Right cardiac atrium (tissue), 5 donors: ENCODE measurements around the gene ZCCHC17. TPM values are rescaled to one million over a fixed set of nuclear protein-coding genes. Genes with fewer than 3 reads are reported as not detected.
"Not testable (repeated sequence)": the region's sequence is repeated elsewhere in the genome, so short reads cannot be mapped to it uniquely, and the experiment has no call there.

Source experiments
- ATAC-seq, 2 donors: fragments of 200-7000 bp; cut with Tn5 transposase; one replicate each; pipeline versions ENCODE4 v1.8.0 to v1.9.1; 2020; ENCODE audit warnings: moderate library complexity in 2 of 2, mild to moderate bottlenecking in 1 of 2
- DNase-seq, 3 donors: peaks; one replicate each; pipeline ENCODE4 v3.0.0-alpha.2; 2020
- H3K27ac ChIP-seq: one replicate; pipeline ENCODE4 v1.5.1; 2013; ENCODE audit warnings: mild to moderate bottlenecking, low read length, control low read depth, moderate library complexity
- H3K27me3 ChIP-seq: one replicate; pipeline ENCODE4 v1.6.1; 2013; ENCODE audit not compliant: control insufficient read depth, insufficient read depth
- H3K4me1 ChIP-seq: one replicate; pipeline ENCODE4 v1.6.1; 2013; ENCODE audit warnings: low read length; ENCODE audit not compliant: control insufficient read depth, insufficient read depth
- H3K4me3 ChIP-seq: one replicate; pipeline ENCODE4 v1.5.1; 2013; ENCODE audit warnings: low read length, control low read depth
- H3K9me3 ChIP-seq: one replicate; pipeline ENCODE4 v1.6.1; 2013; ENCODE audit warnings: low read length; ENCODE audit not compliant: control insufficient read depth
- WGBS: extraction: QIAGEN DNeasy Blood & Tissue Kit; methylation state at CpG from one replicate; pipeline ENCODE4 v1.1.7; 2013; 5-methylcytosine and 5-hydroxymethylcytosine counted together
- intact Hi-C, 4 donors: fragments of 100-400 bp; cut with DNase I; formaldehyde crosslinking; loops; one replicate each; pipeline versions ENCODE4 v1.11.0 to v1.14.0; 2022 to 2023
- long read RNA-seq, 4 donors: library from polyadenylated mRNA; unstranded; transcript quantifications; one replicate each; pipeline ENCODE4 v2.0.0, GENCODE V29; 2020 to 2021
- polyA plus RNA-seq: library from polyadenylated mRNA; stranded (reverse); fragments of 200-250 nt; gene quantifications from one replicate; pipeline ENCODE4 v1.2.3, GENCODE V29; 2013
- total RNA-seq, 4 donors: library from RNA; stranded (reverse); fragmentation: NEBNext Ultra II Directional; extraction: Animal tissue kit (Norgen Biotek cat#: 25700); gene quantifications; one replicate each; pipeline ENCODE4 v1.2.1, GENCODE V29; 2021
- donor health status: healthy with polysubstance abuse.
- donor health status: DM: no; HTN: yes; CAD: no.
- donor health status: DM: no; HTN: no; CAD: no.
- donor health status: DM: no; HTN: yes; CAD: no; lungs with severe emphysema.
- donor health status: DM: yes; HTN: yes; CAD: no.

The ZCCHC17 gene, protein sequence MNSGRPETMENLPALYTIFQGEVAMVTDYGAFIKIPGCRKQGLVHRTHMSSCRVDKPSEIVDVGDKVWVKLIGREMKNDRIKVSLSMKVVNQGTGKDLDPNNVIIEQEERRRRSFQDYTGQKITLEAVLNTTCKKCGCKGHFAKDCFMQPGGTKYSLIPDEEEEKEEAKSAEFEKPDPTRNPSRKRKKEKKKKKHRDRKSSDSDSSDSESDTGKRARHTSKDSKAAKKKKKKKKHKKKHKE
- total RNA-seq (10 to 100 TPM; 14.7 to 21.7 (median 20.0) TPM), polyA plus RNA-seq (23.5 TPM)
- long read RNA-seq, donor 1, transcript ZCCHC17-201 (8 exons, 1,605 nt), result major isoform, 30 of 70 reads
- long read RNA-seq, donor 1, partial matches to known transcripts, result 5 of 70 reads
- long read RNA-seq, donor 1, other reads (novel, unspliced or antisense), result 34 of 70 reads
- long read RNA-seq, donor 2, transcript ZCCHC17-201 (8 exons, 1,605 nt), result major isoform, 18 of 25 reads
- long read RNA-seq, donor 2, partial matches to known transcripts, result 2 of 25 reads
- long read RNA-seq, donor 2, other reads (novel, unspliced or antisense), result 5 of 25 reads
- long read RNA-seq, donor 3, transcript ZCCHC17-201 (8 exons, 1,605 nt), result major isoform, 7 of 135 reads
- long read RNA-seq, donor 3, partial matches to known transcripts, result 3 of 135 reads
- long read RNA-seq, donor 3, other reads (novel, unspliced or antisense), result 123 of 135 reads
- long read RNA-seq, donor 4, transcript ZCCHC17-201 (8 exons, 1,605 nt), result major isoform, 14 of 27 reads
- long read RNA-seq, donor 4, partial matches to known transcripts, result 4 of 27 reads
- long read RNA-seq, donor 4, other reads (novel, unspliced or antisense), result 6 of 27 reads

DNA sequence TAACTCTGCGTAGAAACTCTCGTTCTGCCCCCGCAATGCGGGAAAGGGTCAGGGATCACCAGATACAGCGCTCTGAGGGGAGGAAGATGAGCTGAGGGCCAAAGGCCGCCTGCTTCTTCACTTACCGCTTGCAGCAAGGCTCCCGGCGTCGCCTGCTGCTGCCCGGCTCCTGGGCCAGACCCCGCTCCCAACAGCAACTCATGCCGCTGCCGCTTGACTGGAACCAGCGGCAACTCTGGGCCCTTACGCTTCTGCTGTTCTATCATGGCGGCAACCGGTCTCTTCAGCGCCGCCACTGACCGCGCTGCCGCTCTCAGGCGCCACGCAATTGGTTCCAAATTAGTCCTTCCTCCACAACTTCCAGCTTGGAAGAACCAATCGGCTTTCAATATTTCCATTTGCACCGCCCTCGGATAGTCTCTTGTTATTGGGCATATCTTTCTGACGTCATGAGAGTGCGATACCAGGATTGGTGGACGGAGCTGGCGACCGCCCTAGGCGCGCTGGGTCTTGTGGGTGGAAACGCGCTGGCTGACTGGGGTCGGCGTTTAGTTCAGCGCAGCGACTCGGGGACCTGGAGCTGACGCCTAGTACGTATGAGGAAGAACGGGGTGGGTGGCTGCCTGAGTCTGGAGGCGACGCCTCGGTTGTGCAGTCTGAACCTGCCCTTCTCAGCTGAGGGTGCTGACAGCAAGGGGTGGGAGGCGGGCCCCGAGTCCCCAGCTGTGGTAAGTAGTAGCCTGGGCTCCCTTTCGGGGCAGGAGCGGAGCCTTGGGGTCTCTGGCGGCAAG, at the start of gene ZCCHC17, which contains the start of gene SNRNP40:
Gene ZCCHC17 (plus strand): TSS at position 547 of the 791 bp plus-strand sequence. CDS start 13,067 bp downstream, outside the sequence.
Gene SNRNP40 (minus strand): TSS at position 303 of the 791 bp plus-strand sequence. CDS start 37 bp downstream, at position 266.
- Histone ChIP-seq H3K4me3 (peak within 1 kb of the TSS; percentile 88), H3K27me3 (no peaks in the 10 kb centered on the region), H3K27ac (peak within 1 kb of the TSS; percentile 94), H3K4me1 (peaks cover 8% of the 10 kb centered on the region), H3K9me3 (no peaks in the 10 kb centered on the region)
- under 1% methylated on average over 53 of the region's 53 CpGs for WGBS
- ATAC-seq (peak; percentile 100), DNase-seq (peak; percentile 95 to 98 (median 97))
- intact Hi-C loops, result no loop called here

DNA sequence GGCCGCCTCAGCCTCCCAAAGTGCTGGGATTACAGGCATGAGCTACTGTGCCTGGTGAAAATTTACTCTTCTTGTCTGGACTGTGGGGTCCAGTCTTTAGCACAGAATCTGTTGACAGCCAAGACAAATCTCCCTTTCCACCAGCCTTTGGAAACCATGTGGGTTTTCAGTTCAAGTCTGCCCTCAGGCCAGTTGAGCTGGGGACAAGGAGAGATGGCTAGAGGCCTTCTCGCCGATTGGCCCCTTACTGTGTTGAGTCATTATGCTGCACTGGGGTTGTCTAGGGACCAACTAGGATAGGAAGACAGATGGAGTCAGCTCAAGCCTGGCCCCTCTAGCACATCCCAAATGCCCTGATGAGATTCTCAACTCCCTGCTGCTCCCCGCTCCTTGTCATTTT, 48.6 kb upstream of the ZCCHC17 start:
- H3K4me1 ChIP-seq, result no peaks in the 10 kb centered on the region
- intact Hi-C loops, result no loop called here
- H3K4me3 ChIP-seq, result no peak overlapping the region
- ATAC-seq (no peak), DNase-seq (no peak)
- H3K27me3 ChIP-seq, result no peaks in the 10 kb centered on the region
- H3K9me3 ChIP-seq, result no peaks in the 10 kb centered on the region
- H3K27ac ChIP-seq, result no peak overlapping the region
- 89% methylated on average over 4 of the region's 4 CpGs for WGBS

DNA sequence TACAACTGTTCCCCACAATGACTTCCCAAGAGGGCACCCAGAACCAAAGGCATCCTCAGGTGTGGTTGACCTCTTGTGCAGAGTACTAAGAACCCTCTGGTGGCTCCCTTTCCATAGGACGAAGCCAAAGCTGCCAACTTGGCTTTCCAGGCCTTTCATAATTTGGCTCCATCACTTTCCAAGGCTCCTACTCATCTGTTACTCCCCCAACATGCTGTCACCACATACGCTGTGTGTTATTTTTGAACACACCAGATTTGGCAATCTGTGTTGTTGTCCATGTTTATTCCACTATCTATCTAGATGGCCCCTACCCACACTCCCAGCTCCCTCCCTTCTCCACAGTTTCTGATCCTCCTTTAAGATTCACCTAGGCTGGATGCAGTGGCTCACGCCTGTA, 47.0 kb upstream of the ZCCHC17 start:
- ATAC-seq (no peak), DNase-seq (no peak)
- no peak overlapping the region for H3K4me3 ChIP-seq
- WGBS, result 84% methylated on average over 3 of the region's 3 CpGs
- H3K9me3 ChIP-seq, result no peaks in the 10 kb centered on the region
- intact Hi-C loops, result loop anchor here in 1 of 4 donors (10.0 kb wide), 1 partner anchor 55 kb away; no protein-coding TSS in a partner anchor
- no peak overlapping the region for H3K27ac ChIP-seq
- no peaks in the 10 kb centered on the region for H3K4me1 ChIP-seq
- no peaks in the 10 kb centered on the region for H3K27me3 ChIP-seq

DNA sequence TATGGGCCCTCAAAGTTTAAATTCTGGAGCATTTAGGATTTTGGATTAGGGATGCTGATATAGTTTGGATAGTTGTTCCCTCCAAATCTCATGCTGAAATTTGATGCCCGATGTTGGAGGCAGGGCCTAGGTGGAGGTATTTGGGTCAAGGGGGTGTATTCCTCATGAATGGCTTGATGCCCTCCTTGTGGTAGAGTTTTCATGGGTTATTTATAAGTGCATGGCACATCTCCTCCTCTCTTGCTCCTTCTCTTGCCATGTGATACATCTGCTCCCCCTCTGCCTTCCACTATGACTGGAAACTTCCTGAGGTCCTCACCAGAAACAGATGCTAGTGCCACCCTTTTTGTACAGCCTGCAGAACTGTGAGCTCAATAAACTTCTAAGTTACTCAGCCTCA, 39.6 kb upstream of the ZCCHC17 start:
- Histone ChIP-seq H3K27me3 (no peaks in the 10 kb centered on the region), H3K4me1 (no peaks in the 10 kb centered on the region), H3K4me3 (no peak overlapping the region), H3K9me3 (no peaks in the 10 kb centered on the region), H3K27ac (no peak overlapping the region)
- DNase-seq (no peak), ATAC-seq (no peak)
- intact Hi-C loops, result loop anchor here in 1 of 4 donors (10.0 kb wide), 1 partner anchor 62 kb away; no protein-coding TSS in a partner anchor
- 95% methylated on average over 1 of the region's 1 CpG for WGBS

DNA sequence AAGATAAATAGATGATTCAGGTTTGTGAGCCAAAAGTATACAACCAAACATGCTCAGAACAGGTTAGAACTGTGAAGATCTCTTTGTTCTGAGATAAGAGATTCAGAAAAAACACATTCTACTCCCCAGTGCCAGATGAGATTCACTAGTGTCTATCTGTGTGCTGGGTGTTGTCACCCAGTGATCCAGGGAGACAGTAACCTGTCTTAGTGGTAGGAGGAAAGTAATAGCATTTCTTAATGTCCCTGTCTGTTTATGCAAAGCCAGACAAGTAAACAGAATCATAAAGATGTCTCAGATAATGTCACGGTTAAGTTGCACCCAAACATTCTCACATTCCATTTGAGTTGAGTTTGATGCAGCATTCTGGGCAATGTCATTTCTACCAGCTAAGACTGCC, 38.3 kb upstream of the ZCCHC17 start:
- no peaks in the 10 kb centered on the region for H3K27me3 ChIP-seq
- H3K27ac ChIP-seq, result no peak overlapping the region
- WGBS, result 93% methylated on average over 1 of the region's 1 CpG
- no peak overlapping the region for H3K4me3 ChIP-seq
- no peaks in the 10 kb centered on the region for H3K4me1 ChIP-seq
- no peaks in the 10 kb centered on the region for H3K9me3 ChIP-seq
- intact Hi-C loops, result loop anchor here in 1 of 4 donors (10.0 kb wide), 1 partner anchor 64 kb away; no protein-coding TSS in a partner anchor
- no peak for ATAC-seq
- no peak for DNase-seq

DNA sequence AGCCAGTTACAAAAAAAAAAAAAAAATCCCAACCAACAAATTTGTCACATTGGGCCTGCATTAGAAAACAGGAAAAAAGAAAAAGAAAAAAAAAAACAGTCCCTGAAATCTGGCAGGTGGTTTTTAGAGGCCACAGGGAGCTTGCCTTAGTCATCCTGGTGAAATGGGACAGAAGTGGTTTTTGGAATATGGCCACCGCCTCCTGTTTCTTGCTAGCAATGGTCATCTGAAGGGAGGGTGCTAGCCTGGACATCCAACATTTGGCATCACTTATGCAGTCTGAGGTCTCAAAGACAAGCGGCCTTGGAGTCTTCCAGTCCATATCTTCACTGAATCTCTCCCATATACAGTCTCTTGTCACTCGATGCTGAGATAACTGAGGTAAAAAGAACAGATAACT, 37.1 kb upstream of the ZCCHC17 start:
- H3K4me1 ChIP-seq, result peaks cover 2% of the 10 kb centered on the region
- intact Hi-C loops, result loop anchor here in 1 of 4 donors (10.0 kb wide), 1 partner anchor 65 kb away; no protein-coding TSS in a partner anchor
- ATAC-seq, result no peak
- no peak overlapping the region for H3K4me3 ChIP-seq
- WGBS, result 88% methylated on average over 3 of the region's 3 CpGs
- no peak overlapping the region for H3K27ac ChIP-seq
- no peaks in the 10 kb centered on the region for H3K9me3 ChIP-seq
- H3K27me3 ChIP-seq, result no peaks in the 10 kb centered on the region
- DNase-seq, result no peak

DNA sequence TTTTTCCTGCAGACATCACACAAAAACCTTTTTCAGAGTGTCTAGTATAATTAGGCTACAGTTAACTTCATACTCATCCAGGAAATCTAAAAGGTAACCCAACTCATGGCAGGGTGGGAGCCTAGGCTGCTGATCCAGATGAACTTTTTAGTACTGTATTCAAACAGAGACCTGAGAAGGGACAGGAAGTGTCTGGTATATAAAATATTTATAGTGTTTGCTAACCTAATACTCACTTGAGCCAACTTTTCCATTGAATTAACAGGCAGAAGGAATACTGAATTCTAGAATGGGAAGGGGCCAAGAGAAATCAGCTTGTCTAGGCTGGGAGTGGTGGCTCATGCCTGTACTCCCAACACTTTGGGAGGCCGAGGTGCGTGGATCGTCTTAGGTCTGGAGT, 34.9 kb upstream of the ZCCHC17 start:
- WGBS, result 96% methylated on average over 3 of the region's 3 CpGs
- ATAC-seq (no peak), DNase-seq (no peak)
- intact Hi-C loops, result no loop called here
- Histone ChIP-seq H3K27ac (no peak overlapping the region), H3K4me3 (no peak overlapping the region), H3K27me3 (no peaks in the 10 kb centered on the region), H3K4me1 (peaks cover 2% of the 10 kb centered on the region), H3K9me3 (no peaks in the 10 kb centered on the region)

DNA sequence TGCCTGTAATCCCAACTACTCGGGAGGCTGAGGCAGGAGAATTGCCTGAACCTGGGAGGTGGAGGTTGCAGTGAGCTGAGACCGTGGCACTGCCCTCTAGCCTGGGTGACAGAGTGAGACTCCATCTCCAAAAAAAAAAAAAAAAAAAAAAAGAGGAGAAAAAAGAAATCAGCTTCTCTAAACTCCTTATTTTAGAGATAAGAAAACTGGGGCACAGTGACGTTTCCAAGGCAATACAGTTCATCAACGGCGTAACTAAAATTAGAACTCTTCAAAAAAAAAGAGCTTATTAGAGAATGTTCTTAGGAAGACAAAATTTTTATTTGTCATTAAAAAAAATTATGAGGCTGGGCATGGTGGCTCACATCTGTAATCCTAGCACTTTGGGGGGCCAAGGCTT, 34.4 kb upstream of the ZCCHC17 start:
- intact Hi-C loops, H3K27me3 ChIP-seq, H3K27ac ChIP-seq, DNase-seq, H3K9me3 ChIP-seq, H3K4me1 ChIP-seq, ATAC-seq, H3K4me3 ChIP-seq: not testable (repeated sequence)
- WGBS, result 82% methylated on average over 5 of the region's 5 CpGs

DNA sequence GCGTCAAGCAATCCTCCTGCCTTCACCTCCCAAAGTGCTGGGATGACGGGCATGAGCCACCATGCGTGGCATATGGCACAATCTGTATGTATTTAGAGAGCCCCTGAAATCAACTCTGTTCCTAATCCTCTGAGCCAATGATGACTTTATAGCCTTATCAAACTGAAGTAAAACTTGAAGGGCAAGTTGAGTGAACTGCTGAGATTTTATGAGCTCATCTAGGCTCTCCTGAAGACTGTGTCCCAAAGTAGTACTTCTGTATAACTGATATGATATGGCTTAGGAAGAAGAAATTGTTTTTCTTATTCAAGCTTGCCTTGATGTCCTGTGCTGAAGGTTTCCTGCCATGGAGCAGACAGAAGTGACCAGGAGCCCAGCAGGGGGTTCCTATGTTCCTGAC, 33.4 kb upstream of the ZCCHC17 start:
- WGBS, result 95% methylated on average over 3 of the region's 3 CpGs
- Histone ChIP-seq H3K4me1 (peaks cover 2% of the 10 kb centered on the region), H3K27ac (no peak overlapping the region), H3K9me3 (no peaks in the 10 kb centered on the region), H3K27me3 (no peaks in the 10 kb centered on the region), H3K4me3 (no peak overlapping the region)
- DNase-seq, result no peak
- intact Hi-C loops, result no loop called here
- ATAC-seq, result no peak

DNA sequence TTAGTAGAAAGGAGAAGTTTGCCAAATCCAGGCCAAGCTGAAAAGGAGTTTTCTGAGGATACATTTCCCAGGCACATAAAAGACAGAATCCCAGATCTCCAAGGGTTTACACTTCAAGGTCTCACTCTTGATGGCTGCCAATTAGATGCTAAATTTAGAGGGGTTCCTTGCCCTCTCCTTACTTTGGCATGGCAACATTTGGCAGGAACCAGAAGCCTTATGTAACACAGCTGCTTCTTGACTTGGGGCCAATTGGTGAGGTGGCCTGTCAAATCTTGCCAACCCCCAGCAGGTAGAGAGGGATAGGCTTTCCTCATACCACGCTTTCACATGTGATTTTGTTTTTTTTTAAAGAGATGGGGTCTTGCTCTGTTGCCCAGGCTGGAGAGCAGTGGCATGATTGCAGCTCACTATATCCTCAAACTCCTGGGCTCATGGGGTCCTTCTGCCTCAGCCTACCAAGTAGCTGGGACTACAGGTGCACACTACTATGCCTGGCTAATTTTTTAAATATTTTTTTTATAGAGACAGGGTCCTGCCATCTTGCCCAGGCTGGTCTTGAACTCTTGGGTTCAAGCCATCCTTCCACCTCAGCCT, 31.9 kb upstream of the ZCCHC17 start:
- DNase-seq (no peak), ATAC-seq (peak; percentile 16 to 45)
- Histone ChIP-seq H3K27ac (no peak overlapping the region), H3K4me3 (no peak overlapping the region), H3K9me3 (no peaks in the 10 kb centered on the region), H3K4me1 (peaks cover 2% of the 10 kb centered on the region), H3K27me3 (no peaks in the 10 kb centered on the region)
- intact Hi-C loops, result no loop called here
- 90% methylated on average over 1 of the region's 1 CpG for WGBS
